Activated T-helper 9 cell treated with anti-CD3 and anti-CD28 coated beads, Interleukin-2, amount 50 U/mL, for 16 hours (primary cell): ENCODE data around the gene PTCHD4.
"Not testable (repeated sequence)": the region's sequence is repeated elsewhere in the genome, so short reads cannot be mapped to it uniquely, and the experiment has no call there.

Experiments
- DNase-seq: peaks from one replicate; pipeline ENCODE4 v3.0.0-alpha.2; 2020; ENCODE audit warnings: low read depth

PTCHD4 gene

DNA sequence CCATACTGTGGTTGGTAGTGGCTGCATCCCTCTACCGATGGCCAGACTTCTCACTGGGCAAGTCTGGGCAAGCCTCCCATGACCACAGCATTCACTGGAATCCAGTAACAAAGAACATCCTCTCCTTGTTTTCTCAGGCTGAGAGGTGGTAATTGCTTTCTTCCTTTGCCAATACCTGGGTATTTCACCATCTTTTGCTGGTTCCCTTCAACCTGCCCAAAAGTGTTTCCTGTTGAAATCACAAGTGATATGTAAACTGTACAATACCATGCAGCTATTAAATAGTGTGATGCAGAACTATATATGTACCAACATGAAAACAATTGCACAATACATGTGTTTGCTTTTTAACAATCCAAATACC, at the start of gene PTCHD4:
Gene PTCHD4, minus strand, starts transcription at position 55 of the 364 bp plus-strand sequence. CDS start 42,240 bp downstream, outside the sequence.
- no peak for DNase-seq

GRCh38 chr6:48151142-48151541, 40.1 kb upstream of the PTCHD4 start:
- no peak for DNase-seq

- DNase-seq: no peak
Measured at GRCh38 chr6:48150701-48151100, 39.7 kb upstream of the PTCHD4 start.

DNA sequence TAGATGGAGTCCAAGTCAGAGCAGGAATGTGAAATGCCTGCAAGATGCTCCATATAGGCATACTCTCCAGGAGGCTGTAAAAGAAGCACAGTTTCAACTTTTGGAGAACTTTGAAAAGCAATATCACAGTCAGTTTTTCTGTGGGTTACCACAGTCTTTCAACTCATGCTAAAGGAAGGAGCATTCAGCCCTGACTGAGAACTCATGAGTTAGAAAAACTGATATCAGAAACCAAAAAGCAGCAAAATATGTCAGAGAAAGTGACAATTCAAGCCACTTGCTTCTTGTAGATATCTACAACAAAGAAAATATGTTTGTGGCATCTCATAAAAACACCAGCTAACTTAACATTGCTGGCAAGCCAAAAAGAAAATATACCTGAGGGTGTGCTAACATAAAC, 36.1 kb upstream of the PTCHD4 start:
- DNase-seq: no peak

- DNase-seq: no peak
Measured at GRCh38 chr6:48144021-48144420, 33.0 kb upstream of the PTCHD4 start.

- DNase-seq: no peak
Measured at GRCh38 chr6:48141975-48142374, 31.0 kb upstream of the PTCHD4 start.

- DNase-seq: no peak
Measured at GRCh38 chr6:48139818-48140614, 29.0 kb upstream of the PTCHD4 start.

GRCh38 chr6:48136856-48137255, 25.9 kb upstream of the PTCHD4 start:
- no peak for DNase-seq

DNA sequence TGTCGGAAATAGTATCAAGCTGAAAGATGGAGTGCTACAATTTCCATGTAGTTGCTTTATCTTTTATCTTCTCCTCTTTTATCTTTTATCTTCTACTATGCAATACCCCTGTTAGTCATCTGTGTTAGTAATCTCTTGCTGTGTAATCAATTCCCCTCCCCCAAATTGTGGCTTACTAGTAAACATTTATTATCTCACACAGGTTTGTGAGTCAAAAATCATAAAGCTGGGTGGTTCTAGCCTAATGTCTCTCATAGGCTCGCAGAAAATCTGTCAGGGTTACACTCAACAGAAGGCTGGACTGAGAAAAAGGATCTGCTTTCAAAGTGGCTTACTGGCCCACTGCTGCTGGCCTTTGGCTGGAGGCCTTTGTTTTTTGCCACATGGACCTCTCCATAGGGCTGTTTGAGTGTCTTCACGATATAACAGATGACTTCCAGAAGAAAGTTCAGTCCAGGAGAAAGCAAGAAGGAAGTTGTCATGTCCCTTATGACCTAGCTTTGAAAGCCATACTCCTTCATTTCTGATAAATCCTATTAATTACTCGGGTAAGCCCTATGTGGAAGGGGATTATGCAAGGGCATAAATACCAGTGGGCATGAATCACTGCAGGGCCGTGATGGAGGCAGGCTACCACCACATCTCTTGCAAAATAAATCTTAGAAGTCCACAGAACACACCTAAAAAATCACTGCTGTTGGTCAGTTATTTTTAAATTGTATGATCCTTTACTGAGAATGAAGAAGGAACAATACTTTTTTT, 24.5 kb upstream of the PTCHD4 start:
- DNase-seq: no peak

- no peak for DNase-seq
Measured at GRCh38 chr6:48134246-48134645, 23.2 kb upstream of the PTCHD4 start.

GRCh38 chr6:48123601-48124000, 12.6 kb upstream of the PTCHD4 start:
- no peak for DNase-seq

DNA sequence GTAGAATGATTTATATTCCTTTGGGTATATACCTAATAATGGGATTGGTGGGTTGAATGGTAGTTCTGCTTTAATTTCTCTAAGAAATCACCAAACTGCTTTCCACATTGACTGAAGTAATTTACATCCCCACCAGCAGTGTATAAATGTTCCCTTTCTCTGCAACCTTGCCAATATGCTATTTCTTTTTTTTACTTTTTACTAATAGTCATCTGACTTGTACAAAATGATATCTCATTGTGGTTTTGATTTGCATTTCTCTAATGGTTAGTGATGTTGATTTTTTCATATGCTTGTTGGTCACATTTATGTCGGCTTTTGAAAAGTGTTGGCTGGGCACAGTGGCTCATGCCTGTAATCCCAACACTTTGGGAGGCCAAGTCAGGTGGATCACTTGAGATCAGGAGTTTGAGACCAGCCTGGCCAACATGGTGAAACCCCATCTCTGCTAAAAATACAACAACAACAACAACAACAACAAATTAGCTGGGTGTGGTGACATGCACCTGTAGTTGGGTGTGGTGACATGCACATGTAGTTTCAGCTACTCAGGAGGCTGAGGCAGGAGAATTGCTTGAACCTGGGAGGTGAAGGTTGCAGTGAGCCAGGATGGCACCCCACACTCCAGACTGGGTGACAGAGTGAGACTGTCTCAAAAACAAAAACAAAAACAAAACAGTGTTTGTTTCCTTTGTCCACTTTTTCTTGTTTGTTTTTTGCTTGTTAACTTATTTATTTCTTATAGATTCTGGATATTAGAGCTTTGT, 11.2 kb upstream of the PTCHD4 start:
- not testable (repeated sequence) for DNase-seq

GRCh38 chr6:48116699-48117645, 6.0 kb upstream of the PTCHD4 start:
- no peak for DNase-seq

DNA sequence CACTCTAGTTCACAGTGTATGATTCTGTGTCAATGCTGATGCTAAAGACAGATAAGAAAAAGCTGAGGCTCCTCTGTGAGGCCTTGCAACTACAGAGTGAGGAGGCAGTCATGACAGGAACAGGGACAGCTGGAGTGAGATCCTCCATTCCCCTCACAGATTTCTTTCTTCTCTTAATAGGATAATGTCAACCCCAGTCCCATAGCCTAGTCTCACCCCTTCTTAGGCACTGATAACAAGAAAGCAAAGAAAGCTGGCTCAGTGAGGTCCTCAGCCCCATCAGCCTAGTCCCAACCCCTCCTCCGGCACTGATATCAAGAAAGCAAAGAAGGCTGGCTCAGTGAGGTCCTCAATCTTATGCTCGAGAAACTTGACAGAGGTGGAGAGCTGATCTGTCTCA, 2.1 kb upstream of the PTCHD4 start:
- DNase-seq: no peak

GRCh38 chr6:48111575-48111974, 578 bp upstream of the PTCHD4 start:
- no peak for DNase-seq

- no peak for DNase-seq
Measured at GRCh38 chr6:48110436-48111142, 408 bp downstream of the PTCHD4 start.

DNA sequence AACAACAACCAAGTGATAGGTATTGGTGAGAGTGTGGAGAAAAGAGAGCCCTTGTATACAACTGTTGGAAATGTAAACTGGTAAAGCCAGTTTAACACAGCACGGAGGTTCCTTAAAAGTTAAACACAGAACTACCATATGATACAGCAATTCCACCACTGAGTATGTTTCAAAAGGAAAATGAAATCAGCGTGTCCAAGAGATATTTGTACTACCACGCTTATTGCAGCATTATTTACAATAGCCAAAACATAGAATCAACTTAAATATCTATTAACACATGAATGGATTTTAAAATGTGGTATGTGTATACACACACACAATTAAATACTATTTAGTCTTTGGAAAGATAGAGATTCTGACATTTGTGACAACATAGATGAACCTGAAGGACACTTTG, 1.1 kb downstream of the PTCHD4 start:
- DNase-seq: no peak

GRCh38 chr6:48102476-48103195, 8.4 kb downstream of the PTCHD4 start:
- not testable (repeated sequence) for DNase-seq

DNA sequence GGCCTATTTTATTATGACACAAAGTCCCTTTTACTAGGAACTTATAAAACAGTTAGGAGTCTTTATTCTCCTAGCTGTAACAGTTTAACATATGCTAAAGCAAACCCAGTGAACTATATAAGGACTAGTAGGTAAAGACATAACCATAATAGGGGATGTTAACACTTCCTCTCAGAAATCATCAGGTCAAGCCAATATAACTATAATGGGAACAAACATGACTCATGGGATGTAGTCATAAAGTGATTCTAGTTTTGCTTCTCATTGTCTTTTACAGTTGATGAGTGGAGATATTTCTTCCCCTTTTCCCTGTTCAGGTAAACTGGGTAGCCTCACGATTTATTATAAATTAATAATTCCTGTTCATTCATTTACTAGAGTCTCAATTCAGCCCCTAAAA, 9.7 kb downstream of the PTCHD4 start:
- DNase-seq: no peak

GRCh38 chr6:48100588-48100895, 10.5 kb downstream of the PTCHD4 start:
- no peak for DNase-seq
